CD4-positive, alpha-beta T cell treated with Interleukin-4 for 1 hour (primary cell): ENCODE measurements around the gene SAPCD1.

Experiments
- DNase-seq, 2 donors: peaks; one replicate each; pipeline ENCODE4 v3.0.0-alpha.2; 2020 to 2022

The SAPCD1 gene

GRCh38 chr6:31762356-31762755, at the start of gene SAPCD1:
Gene SAPCD1, plus strand, starts transcription at chr6:31762656. Its CDS starts 399 bp downstream, at chr6:31763055.
- no peak for DNase-seq

- no peak for DNase-seq
These were observed 49.0 kb upstream of the SAPCD1 start for GRCh38 chr6:31713465-31713864.

- DNase-seq, result no peak
These were observed 48.3 kb upstream of the SAPCD1 start for GRCh38 chr6:31713991-31714684.

- DNase-seq, result no peak
These were observed 47.2 kb upstream of the SAPCD1 start, which contains the start of gene LY6G6D for GRCh38 chr6:31715022-31715958. Gene LY6G6D, plus strand, starts transcription at chr6:31715348. Its CDS starts 8 bp downstream, at chr6:31715356.

- no peak for DNase-seq
These were observed 44.8 kb upstream of the SAPCD1 start for GRCh38 chr6:31717499-31718222.

- no peak for DNase-seq
These were observed 44.2 kb upstream of the SAPCD1 start for GRCh38 chr6:31718265-31718664.

GRCh38 chr6:31719001-31719400, 43.5 kb upstream of the SAPCD1 start:
- no peak for DNase-seq

GRCh38 chr6:31720196-31720770, 42.2 kb upstream of the SAPCD1 start:
- no peak for DNase-seq

GRCh38 chr6:31721351-31722020, 41.0 kb upstream of the SAPCD1 start, which contains the start of gene LY6G6C:
Gene LY6G6C, minus strand, starts transcription at chr6:31721746. Its CDS starts 67 bp downstream, at chr6:31721679.
- no peak for DNase-seq

GRCh38 chr6:31722173-31722572, 40.3 kb upstream of the SAPCD1 start:
- no peak for DNase-seq

- DNase-seq, result no peak
These were observed 39.0 kb upstream of the SAPCD1 start, which contains the start of gene MPIG6B for GRCh38 chr6:31723245-31723979. Gene MPIG6B, plus strand, starts transcription at chr6:31723373. Its CDS starts 11 bp downstream, at chr6:31723384.

- DNase-seq, result no peak
These were observed 38.3 kb upstream of the SAPCD1 start for GRCh38 chr6:31723980-31724691.

- DNase-seq, result no peak
These were observed 36.7 kb upstream of the SAPCD1 start for GRCh38 chr6:31725502-31726350.

- DNase-seq, result peak; percentile 25 to 76
These were observed 35.3 kb upstream of the SAPCD1 start for GRCh38 chr6:31727034-31727716.

- DNase-seq, result no peak
These were observed 34.5 kb upstream of the SAPCD1 start for GRCh38 chr6:31727717-31728671.

- no peak for DNase-seq
These were observed 33.5 kb upstream of the SAPCD1 start, which contains the start of gene DDAH2 for GRCh38 chr6:31728767-31729514. Gene DDAH2, minus strand, starts transcription at chr6:31729299. Its CDS starts 138 bp downstream, at chr6:31729161.

GRCh38 chr6:31729515-31729978, 32.9 kb upstream of the SAPCD1 start:
- DNase-seq, result peak; percentile 85 to 86
